K562 (cell line): ENCODE results near the gene CELSR1. TPM values are rescaled to one million over a fixed set of nuclear protein-coding genes. Genes with fewer than 3 reads are reported as not detected.

Experiments used
- ATF1 ChIP-seq, 2 experiments: fragments of 450-650 bp in 1 of 2; IDR thresholded peaks; 2 replicates each; pipeline ENCODE4 v1.6.1; 2016; ENCODE audit warnings: missing compliant biosample characterization in 1 of 2, missing genetic modification characterization in 1 of 2
- CAMTA2 ChIP-seq: fragments of 250-450 bp; sonication (Bioruptor Pico); conservative IDR thresholded peaks from 2 replicates; pipeline ENCODE4 v1.5.1; 2022
- CBX2 ChIP-seq: fragments of 200-600 bp; sonication (generic); IDR thresholded peaks from one replicate; pipeline ENCODE4 v1.6.1; 2012; ENCODE audit warnings: mild to moderate bottlenecking, low read length, inconsistent platforms; ENCODE audit not compliant: insufficient read depth, poor library complexity, severe bottlenecking
- CC2D1A ChIP-seq: fragments of 450-650 bp; IDR thresholded peaks from 2 replicates; pipeline ENCODE4 v1.6.1; 2017; ENCODE audit warnings: mild to moderate bottlenecking
- CCNT2 ChIP-seq: IDR thresholded peaks from 2 replicates; pipeline ENCODE4 v1.6.1; 2011; ENCODE audit warnings: borderline replicate concordance, low read depth, mild to moderate bottlenecking, moderate library complexity, mixed read lengths, low read length; ENCODE audit not compliant: insufficient read length; ENCODE audit errors: extremely low read depth
- EZH2 ChIP-seq: IDR thresholded peaks from 2 replicates; pipeline ENCODE4 v1.6.1; 2012; ENCODE audit warnings: low read depth, mild to moderate bottlenecking, inconsistent platforms, low read length, borderline replicate concordance
- FOXA1 ChIP-seq: fragments of 450-650 bp; IDR thresholded peaks from 2 replicates; pipeline ENCODE4 v1.6.1; 2016; ENCODE audit warnings: mild to moderate bottlenecking, borderline replicate concordance
- L3MBTL2 ChIP-seq: fragments of 450-650 bp; IDR thresholded peaks from 2 replicates; pipeline ENCODE4 v1.6.1; 2016; ENCODE audit warnings: mild to moderate bottlenecking, moderate library complexity
- MECOM ChIP-seq: fragments of 250-450 bp; sonication (Bioruptor Pico); IDR thresholded peaks from 2 replicates; pipeline ENCODE4 v1.8.0; 2022; ENCODE audit warnings: inconsistent platforms
- NCOA2 ChIP-seq, 2 experiments: fragments of 450-650 bp; IDR thresholded peaks; 2 replicates each; pipeline ENCODE4 v1.6.1; 2018; ENCODE audit warnings: mild to moderate bottlenecking in 2 of 2, moderate library complexity in 1 of 2; ENCODE audit not compliant: partially characterized antibody in 2 of 2
- SRF ChIP-seq, 2 experiments: fragments of 250-450, 450-650 bp in 1 of 2; sonication (Bioruptor Pico) in 1 of 2; sonication (generic) in 1 of 2; formaldehyde crosslinking; IDR thresholded peaks; 2 replicates each; pipeline versions ENCODE4 v1.5.0 to v1.5.1; 2020 to 2022; ENCODE audit warnings: mild to moderate bottlenecking in 1 of 2, missing genetic modification reagents in 1 of 2
- SRSF1 ChIP-seq: fragments of 200-400 bp; formaldehyde crosslinking; IDR thresholded peaks from 2 replicates; pipeline ENCODE4 v1.6.1; 2017; ENCODE audit warnings: mild to moderate bottlenecking, low read depth, low read length, moderate library complexity
- ZNF436 ChIP-seq: fragments of 250-450, 450-650 bp; sonication (Bioruptor Pico); formaldehyde crosslinking; IDR thresholded peaks from 2 replicates; pipeline ENCODE4 v1.7.0; 2020; ENCODE audit warnings: mild to moderate bottlenecking
- ZNF449 ChIP-seq: fragments of 250-450 bp; sonication (Bioruptor Pico); IDR thresholded peaks from 2 replicates; pipeline ENCODE4 v1.8.0; 2022; ENCODE audit warnings: moderate library complexity, mild to moderate bottlenecking, inconsistent platforms
- polyA plus RNA-seq, 8 experiments: library from polyadenylated mRNA; depleted of rRNA in 4 of 8; stranded (reverse) in 5 of 8; unstranded in 3 of 8; fragments of >200 nt; fragmentation: Nextera tagmentation in 2 of 8; fragmentation: Illumina TruSeq in 1 of 8; extraction: Ambion mirVana in 2 of 8; extraction: Trizol in 1 of 8; gene quantifications; 2 replicates each; pipeline versions ENCODE4 v1.2.1 to v1.2.3, GENCODE V29; 2011 to 2014; ENCODE audit warnings: inconsistent platforms in 1 of 8, missing spikeins in 1 of 8
- total RNA-seq, 7 experiments: library from RNA; depleted of rRNA in 6 of 7; stranded (reverse); fragments of >200 nt in 6 of 7; fragmentation: Illumina TruSeq in 2 of 7; extraction: Trizol in 2 of 7; gene quantifications; 2 replicates each; pipeline versions ENCODE4 v1.2.1 to v1.2.3, GENCODE V29; 2011 to 2021; ENCODE audit warnings: low replicate concordance in 1 of 7
- TF ChIP-seq, protein P1 (sequence below): fragments of 200-800 bp; sonication (Bioruptor generic); IDR thresholded peaks from 2 replicates; pipeline ENCODE4 v1.6.1; 2016; ENCODE audit warnings: missing genetic modification characterization, missing compliant biosample characterization
- TF ChIP-seq, protein P2 (sequence below): fragments of 450-650 bp; IDR thresholded peaks from 2 replicates; pipeline ENCODE4 v1.6.1; 2018; ENCODE audit warnings: mild to moderate bottlenecking, low read depth; ENCODE audit not compliant: partially characterized antibody
- TF ChIP-seq, protein P3 (sequence below): fragments of 250-450 bp; sonication (Bioruptor Pico); IDR thresholded peaks from 2 replicates; pipeline ENCODE4 v1.8.0; 2022; ENCODE audit warnings: inconsistent platforms, mild to moderate bottlenecking, moderate library complexity, borderline replicate concordance

The CELSR1 gene
- total and polyA plus RNA-seq, 9 of the 15 experiments (the other 6 are each of a cell fraction or from before 2014, with no cell fraction given): under 0.01 to 0.09 TPM; not detected in 7

GRCh38 chr22:46335201-46336118 lies 202.0 kb downstream of the CELSR1 start, which contains the start of gene TRMU (continued):
- TF ChIP-seq, protein P1, sequence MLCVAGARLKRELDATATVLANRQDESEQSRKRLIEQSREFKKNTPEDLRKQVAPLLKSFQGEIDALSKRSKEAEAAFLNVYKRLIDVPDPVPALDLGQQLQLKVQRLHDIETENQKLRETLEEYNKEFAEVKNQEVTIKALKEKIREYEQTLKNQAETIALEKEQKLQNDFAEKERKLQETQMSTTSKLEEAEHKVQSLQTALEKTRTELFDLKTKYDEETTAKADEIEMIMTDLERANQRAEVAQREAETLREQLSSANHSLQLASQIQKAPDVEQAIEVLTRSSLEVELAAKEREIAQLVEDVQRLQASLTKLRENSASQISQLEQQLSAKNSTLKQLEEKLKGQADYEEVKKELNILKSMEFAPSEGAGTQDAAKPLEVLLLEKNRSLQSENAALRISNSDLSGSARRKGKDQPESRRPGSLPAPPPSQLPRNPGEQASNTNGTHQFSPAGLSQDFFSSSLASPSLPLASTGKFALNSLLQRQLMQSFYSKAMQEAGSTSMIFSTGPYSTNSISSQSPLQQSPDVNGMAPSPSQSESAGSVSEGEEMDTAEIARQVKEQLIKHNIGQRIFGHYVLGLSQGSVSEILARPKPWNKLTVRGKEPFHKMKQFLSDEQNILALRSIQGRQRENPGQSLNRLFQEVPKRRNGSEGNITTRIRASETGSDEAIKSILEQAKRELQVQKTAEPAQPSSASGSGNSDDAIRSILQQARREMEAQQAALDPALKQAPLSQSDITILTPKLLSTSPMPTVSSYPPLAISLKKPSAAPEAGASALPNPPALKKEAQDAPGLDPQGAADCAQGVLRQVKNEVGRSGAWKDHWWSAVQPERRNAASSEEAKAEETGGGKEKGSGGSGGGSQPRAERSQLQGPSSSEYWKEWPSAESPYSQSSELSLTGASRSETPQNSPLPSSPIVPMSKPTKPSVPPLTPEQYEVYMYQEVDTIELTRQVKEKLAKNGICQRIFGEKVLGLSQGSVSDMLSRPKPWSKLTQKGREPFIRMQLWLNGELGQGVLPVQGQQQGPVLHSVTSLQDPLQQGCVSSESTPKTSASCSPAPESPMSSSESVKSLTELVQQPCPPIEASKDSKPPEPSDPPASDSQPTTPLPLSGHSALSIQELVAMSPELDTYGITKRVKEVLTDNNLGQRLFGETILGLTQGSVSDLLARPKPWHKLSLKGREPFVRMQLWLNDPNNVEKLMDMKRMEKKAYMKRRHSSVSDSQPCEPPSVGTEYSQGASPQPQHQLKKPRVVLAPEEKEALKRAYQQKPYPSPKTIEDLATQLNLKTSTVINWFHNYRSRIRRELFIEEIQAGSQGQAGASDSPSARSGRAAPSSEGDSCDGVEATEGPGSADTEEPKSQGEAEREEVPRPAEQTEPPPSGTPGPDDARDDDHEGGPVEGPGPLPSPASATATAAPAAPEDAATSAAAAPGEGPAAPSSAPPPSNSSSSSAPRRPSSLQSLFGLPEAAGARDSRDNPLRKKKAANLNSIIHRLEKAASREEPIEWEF (CRISPR knock-in tag): no peak
- TF ChIP-seq ZNF436 (no peak), EZH2 (no peak), SRSF1 (no peak), L3MBTL2 (peak; percentile 29; the same call in 1 of the 2 replicates), CAMTA2 (CRISPR knock-in tag) (no peak), FOXA1 (no peak), CC2D1A (no peak), ZNF449 (CRISPR knock-in tag) (no peak), NCOA2 (IDR thresholded peaks at IDR 0.05; ENCODE audit: partially characterized antibody in 2 of 2) (no peak), ATF1 (CRISPR knock-in tag; IDR thresholded peaks at IDR 0.05) (no peak), ATF1 (tag; IDR thresholded peaks at IDR 0.05) (peak; percentile 66), MECOM (CRISPR knock-in tag) (no peak), CCNT2 (no peak), SRF (CRISPR knock-in tag; IDR thresholded peaks at IDR 0.05) (no peak), CBX2 (no peak)
- TF ChIP-seq, protein P2, sequence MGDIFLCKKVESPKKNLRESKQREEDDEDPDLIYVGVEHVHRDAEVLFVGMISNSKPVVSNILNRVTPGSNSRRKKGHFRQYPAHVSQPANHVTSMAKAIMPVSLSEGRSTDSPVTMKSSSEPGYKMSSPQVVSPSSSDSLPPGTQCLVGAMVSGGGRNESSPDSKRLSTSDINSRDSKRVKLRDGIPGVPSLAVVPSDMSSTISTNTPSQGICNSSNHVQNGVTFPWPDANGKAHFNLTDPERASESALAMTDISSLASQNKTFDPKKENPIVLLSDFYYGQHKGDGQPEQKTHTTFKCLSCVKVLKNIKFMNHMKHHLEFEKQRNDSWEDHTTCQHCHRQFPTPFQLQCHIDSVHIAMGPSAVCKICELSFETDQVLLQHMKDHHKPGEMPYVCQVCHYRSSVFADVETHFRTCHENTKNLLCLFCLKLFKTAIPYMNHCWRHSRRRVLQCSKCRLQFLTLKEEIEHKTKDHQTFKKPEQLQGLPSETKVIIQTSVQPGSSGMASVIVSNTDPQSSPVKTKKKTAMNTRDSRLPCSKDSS: no peak
- TF ChIP-seq, protein P3, sequence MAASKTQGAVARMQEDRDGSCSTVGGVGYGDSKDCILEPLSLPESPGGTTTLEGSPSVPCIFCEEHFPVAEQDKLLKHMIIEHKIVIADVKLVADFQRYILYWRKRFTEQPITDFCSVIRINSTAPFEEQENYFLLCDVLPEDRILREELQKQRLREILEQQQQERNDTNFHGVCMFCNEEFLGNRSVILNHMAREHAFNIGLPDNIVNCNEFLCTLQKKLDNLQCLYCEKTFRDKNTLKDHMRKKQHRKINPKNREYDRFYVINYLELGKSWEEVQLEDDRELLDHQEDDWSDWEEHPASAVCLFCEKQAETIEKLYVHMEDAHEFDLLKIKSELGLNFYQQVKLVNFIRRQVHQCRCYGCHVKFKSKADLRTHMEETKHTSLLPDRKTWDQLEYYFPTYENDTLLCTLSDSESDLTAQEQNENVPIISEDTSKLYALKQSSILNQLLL: no peak
